Esophagus squamous epithelium (tissue), 4 donors: ENCODE results near the gene RABGAP1.

Experiments
- CTCF ChIP-seq, 6 experiments: fragments of 450-650 bp in 4 of 6; fragments of 200-600 bp in 2 of 6; sonication (generic) in 2 of 6; IDR thresholded peaks; one replicate each; pipeline ENCODE4 v1.5.1; 2016 to 2019; ENCODE audit warnings: antibody characterized with exemption in 6 of 6, mild to moderate bottlenecking in 4 of 6, moderate library complexity in 4 of 6
- POLR2A ChIP-seq, 4 donors: fragments of 450-650 bp; IDR thresholded peaks; one replicate each; pipeline ENCODE4 v1.6.1; 2017; ENCODE audit warnings: antibody characterized with exemption in 4 of 4, mild to moderate bottlenecking in 4 of 4, moderate library complexity in 3 of 4

GRCh38 chr9:122940454-122940748 lies 419 bp upstream of the RABGAP1 start:
- TF ChIP-seq POLR2A (IDR thresholded peaks at IDR 0.05) (no peak), CTCF (IDR thresholded peaks at IDR 0.05) (no peak)
